Stimulated activated CD8-positive, alpha-beta memory T cell treated with anti-CD3 and anti-CD28 coated beads, Interleukin-4, amount 100 ng/mL, for 24 hours (primary cell): Measurements from ENCODE around the gene IL21.
"Not testable (repeated sequence)": the region's sequence is repeated elsewhere in the genome, so short reads cannot be mapped to it uniquely, and the experiment has no call there.

ENCODE experiments used
- DNase-seq: peaks from one replicate; pipeline ENCODE4 v3.0.0-alpha.2; 2020; ENCODE audit warnings: low read depth

Gene IL21

DNA sequence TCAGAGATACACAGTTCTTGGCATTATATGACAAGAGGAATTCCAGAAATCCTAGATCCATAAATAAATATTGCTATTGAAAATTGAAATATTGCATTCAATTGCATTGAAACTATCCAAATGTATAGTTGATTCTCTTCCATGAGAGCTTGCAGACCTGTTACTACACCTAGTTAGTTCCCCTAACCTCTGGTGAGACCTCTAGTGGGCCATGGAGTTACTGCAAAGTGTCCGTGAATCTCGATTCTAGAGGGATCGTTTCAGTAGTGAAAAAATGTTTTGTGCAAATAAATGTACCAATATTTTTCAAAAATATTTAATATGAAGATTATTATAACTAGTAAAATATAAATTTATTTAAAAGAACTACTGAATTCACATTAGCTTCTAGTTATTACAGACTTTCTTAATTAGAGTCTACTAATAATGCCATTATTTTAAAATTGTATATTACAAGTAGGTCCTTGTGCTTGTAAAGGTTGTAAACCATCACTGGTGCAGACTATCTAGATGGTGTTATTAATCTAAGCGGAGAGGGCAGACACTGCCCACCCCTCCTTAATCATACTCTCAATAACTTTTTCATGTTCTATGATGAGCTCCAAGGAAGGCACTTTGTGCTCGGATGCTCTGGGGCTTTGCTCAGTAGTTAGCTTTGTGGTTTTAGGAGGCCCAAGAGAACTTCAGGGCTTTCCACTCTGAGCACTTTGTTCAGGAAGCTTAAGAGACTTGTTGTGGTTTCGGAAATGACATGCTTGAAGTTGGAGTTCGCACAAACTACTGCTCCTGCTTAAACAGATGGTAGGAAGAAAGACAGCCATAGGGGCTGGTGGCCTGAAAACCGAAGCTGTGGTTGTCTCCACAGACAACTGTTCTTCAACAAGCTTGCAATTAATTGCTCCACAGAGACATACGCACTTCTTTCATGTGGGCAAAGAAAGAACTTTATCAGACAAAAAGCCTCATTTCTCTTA, 42.8 kb downstream of the IL21 start:
- peak; percentile 39 for DNase-seq

DNA sequence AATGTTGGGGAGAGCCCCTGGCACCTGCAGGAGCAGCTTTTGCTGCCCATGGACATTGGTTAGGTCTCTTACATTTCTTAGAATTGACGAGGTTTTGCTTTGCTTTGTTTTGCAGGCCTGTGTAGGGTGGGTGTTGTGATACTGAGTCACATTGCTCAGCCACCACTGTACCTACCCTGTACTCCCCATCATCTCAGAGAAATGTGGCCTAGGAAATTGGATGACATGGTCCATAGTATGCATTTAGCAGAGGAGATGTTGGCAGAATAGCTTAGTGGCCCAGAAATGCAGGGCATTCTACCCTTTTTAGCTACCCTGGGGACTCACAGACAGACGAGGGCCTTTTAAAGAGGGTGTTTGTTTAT, 43.7 kb downstream of the IL21 start:
- no peak for DNase-seq

DNA sequence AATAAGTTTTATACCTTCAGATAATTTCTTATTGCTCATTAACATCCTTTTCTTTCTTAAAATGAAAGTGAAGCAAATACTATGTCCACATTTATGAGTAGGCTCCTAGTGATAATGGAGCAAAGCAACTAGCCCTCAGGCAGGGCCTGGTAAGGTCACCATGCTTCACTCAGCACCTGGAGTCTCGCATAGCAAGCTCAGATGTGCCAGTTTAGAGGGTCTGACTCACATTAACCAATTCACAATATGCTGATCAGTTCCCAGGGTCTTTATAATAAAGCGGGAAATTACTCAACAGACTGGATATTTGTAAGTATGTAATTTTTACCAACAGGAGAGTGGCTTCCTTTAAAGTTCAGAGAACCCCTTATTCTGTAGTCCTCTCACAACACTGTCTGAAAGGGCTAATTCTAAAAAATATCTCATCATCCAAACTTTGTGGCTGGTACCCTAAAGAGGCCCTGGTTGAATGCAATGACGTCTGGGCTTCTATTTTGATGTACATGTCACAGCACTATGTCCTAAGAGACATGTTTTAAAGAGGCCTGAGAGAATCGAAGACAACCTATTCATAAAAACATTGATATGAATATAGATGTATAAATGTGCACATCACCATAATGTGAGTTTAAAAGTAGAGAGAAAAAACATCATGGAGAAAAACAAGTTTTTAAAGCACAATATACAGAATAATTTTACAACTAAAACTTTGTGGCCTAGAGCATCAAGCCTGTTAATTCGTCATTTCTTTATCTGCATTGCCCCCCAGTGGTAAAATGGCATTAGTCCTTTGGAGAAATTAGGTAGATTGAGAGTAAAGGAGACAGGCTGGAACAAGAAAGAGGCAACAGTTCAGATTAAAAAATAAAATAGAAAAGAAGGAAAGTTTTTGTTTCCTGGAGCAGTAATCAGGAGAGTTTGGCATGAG, 44.3 kb downstream of the IL21 start:
- no peak for DNase-seq

DNA sequence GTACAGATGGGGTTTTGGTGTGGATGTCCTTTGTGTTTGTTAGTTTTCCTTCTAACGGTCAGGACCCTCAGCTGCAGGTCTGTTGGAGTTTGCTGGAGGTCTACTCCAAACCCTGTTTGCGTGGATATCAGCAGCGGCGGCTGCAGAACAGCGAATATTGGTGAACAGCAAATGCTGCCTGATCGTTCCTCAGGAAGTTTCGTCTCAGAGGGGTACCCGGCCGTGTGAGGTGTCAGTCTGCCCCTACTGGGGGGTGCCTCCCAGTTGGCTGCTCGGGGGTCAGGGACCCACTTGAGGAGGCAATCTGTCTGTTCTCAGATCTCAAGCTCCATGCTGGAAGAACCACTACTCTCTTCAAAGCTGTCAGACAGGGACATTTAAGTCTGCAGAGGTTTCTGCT, 46.5 kb downstream of the IL21 start:
- DNase-seq, result not testable (repeated sequence)

DNA sequence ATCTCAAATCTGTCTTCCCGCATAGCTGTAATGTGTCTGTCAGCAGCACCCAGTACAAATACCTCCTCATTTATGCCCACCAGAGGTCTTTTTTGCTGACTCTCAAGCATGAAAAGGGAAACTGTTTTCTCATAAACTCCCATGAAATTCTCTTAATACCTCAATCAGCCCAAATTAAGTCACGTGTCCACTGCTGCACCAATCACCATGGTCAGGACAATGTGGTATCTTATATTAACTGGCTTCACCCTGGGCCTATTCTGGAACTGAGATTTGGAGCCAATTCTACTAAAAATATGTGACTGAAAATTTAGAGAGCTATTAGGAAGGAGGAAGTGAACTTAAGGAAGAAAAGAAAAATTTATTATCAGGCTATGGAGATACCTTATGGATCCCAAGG, 58.4 kb downstream of the IL21 start:
- DNase-seq, result no peak
